Activated CD4-positive, alpha-beta T cell treated with anti-CD3 and anti-CD28 coated beads, Interleukin-2, Interleukin-4, amounts not matched to agents 100 ng/mL and 50 ng/mL, durations not matched to agents 16 hours and 8 hours (primary cell): ENCODE results near the gene RANBP3.

ENCODE experiments used
- DNase-seq: peaks from one replicate; pipeline ENCODE4 v3.0.0-alpha.2; 2020; ENCODE audit warnings: low spot score

Gene RANBP3

GRCh38 chr19:5925830-5926427, 52.0 kb downstream of the RANBP3 start:
- no peak for DNase-seq

GRCh38 chr19:5923356-5923755, 54.6 kb downstream of the RANBP3 start:
- no peak for DNase-seq

GRCh38 chr19:5922161-5922545, 55.8 kb downstream of the RANBP3 start:
- DNase-seq = no peak

- DNase-seq = no peak
These were observed 56.3 kb downstream of the RANBP3 start for GRCh38 chr19:5921516-5922160.

DNA sequence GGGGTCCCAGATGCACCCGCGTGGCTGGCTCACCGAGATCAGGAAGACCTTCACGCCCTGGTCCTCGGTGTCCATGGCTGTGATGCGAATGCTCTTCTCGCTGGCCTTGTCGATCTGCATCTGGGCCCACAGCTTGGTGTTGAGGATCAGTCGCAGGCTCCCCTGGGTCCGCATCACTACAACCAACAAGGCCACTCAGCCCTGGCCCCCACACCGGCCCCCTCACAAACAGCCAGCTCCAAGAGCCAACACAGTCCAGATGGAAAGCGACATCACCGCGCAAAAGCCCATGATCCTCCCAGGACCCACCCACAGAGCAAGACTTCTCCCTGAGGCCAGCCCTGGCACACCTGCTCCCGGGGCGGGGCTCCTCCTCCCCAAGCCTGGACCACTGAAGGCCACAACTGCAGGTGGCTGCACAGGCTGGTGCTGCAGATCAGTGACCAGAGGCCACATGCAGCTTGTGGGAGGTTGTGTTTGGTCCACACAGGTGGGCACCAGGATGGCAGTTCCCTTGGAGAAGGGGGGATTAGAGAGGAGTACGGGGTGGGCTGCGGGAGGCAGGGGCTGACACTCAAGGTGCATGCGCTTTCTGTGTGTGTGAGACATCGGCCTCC, 59.4 kb downstream of the RANBP3 start:
- DNase-seq = no peak

DNA sequence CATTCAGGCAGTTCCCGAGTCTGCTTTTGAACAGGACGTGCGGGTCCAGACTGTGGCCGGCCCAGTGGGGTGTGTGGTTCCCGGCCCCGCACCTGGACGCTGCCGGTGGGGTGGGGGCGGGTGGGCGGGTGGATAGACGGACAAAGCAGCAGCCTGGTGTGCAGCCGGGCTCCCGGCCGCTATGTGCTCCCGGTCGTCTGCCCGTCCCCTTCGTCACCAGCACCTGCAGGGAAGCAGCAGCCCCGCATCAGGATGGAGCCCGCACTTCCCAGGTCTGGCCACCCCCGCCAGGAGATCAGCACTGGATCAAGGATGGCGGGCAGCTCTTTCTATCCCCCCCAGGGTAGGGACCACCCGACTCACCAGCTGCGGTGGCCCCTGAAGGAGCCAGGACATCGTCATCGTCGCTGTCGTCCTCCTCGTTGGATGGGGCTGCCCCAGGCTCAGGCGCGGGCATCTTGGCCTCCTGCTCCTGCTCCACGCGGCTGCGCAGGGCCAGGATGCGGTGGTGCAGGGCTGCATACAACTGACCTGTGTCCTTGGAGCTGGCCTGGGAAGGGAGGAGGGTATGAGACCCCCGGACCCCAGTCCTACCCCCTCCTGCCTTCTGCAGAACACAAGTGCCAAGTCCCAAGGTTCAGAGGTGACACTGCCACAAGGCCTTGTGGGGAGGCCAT, 60.4 kb downstream of the RANBP3 start:
- DNase-seq = no peak

DNA sequence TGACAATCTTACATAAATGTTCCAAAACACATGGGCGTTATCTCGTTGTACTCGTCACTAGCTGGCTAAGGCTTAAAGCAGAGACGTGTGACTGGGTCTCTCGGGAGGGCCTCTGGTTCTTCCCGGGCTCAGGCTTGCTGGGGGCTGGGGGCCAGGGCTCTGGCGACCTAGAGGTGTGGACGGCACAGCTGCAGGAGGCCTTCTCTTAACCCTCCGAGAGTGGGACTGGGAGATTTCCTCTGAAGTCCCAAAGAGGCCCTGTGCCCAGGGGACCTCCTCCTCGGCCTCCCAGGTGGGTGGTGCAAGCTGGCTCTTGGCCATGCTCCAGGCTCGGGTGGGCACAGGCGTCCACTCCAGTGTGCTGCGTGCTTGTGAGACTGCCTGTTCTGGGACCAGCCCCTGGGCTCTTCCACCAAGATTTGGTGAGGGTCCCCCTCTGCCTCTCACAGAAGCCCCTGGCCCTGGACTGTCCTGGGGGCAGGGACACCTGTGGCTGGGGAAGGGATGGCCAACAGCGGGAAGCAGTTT, 61.7 kb downstream of the RANBP3 start:
- DNase-seq = no peak

- DNase-seq = no peak
These were observed 62.2 kb downstream of the RANBP3 start for GRCh38 chr19:5915782-5916165.

- DNase-seq = no peak
These were observed 62.8 kb downstream of the RANBP3 start for GRCh38 chr19:5914946-5915781.

- DNase-seq = no peak
These were observed 63.6 kb downstream of the RANBP3 start for GRCh38 chr19:5914358-5914774.

DNA sequence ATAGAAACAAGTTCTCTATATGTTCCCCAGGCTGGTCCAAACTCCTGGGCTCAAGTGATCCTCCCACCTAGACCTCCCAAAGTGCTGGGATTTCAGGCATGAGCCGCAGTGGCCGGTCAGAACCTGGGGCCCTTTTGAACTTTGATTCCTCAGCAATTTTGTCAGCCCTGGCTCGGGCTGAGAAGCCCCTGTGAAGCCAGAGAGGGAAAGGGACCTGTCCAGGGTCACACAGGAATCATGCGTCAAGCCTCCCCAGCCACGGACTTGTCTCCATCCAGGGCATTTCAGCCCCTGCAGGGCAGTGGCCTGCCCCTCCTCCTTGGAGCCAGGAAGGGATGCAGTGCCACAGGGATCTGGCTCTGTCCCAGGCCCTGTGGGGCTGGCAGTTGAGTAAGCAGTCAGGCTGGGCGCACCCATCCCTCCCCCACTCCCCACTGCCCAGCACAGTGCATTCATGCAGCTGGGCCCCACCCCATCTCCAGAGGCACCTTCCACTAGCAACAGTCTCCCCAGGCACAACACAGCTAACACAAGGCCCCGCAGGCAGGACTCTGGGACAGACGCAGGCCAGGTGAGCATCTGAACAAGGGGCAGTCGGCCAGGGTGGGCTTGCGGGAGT, 64.1 kb downstream of the RANBP3 start, which contains the start of gene CAPS:
Gene CAPS (plus strand): TSS at position 516 of the 619 bp plus-strand sequence. CDS start 153 bp downstream, outside the sequence.
- no peak for DNase-seq

DNA sequence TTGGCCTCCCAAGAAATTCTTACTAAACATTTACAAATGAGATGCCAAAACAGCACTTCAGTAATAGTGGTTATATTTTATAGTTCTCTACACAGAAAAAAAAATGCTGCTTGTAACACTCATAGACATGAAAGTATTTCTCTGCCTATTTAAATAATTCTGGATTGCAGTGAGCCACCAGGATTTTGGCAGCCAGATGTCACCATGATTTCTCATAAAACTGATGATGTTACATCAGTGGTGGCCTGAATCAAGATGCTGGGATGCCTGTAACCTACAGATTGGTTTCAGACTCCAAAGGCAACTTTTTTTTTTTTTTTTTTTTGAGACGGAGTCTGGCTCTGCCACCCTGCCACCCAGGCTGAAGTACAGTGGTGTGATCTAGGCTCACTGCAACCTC, 66.6 kb downstream of the RANBP3 start:
- no peak for DNase-seq

GRCh38 chr19:5910638-5910907, 67.4 kb downstream of the RANBP3 start:
- DNase-seq = no peak

- no peak for DNase-seq
These were observed 69.0 kb downstream of the RANBP3 start for GRCh38 chr19:5908773-5909442.

- no peak for DNase-seq
These were observed 70.7 kb downstream of the RANBP3 start for GRCh38 chr19:5907241-5907640.

- DNase-seq = no peak
These were observed 72.7 kb downstream of the RANBP3 start for GRCh38 chr19:5905114-5905778.

DNA sequence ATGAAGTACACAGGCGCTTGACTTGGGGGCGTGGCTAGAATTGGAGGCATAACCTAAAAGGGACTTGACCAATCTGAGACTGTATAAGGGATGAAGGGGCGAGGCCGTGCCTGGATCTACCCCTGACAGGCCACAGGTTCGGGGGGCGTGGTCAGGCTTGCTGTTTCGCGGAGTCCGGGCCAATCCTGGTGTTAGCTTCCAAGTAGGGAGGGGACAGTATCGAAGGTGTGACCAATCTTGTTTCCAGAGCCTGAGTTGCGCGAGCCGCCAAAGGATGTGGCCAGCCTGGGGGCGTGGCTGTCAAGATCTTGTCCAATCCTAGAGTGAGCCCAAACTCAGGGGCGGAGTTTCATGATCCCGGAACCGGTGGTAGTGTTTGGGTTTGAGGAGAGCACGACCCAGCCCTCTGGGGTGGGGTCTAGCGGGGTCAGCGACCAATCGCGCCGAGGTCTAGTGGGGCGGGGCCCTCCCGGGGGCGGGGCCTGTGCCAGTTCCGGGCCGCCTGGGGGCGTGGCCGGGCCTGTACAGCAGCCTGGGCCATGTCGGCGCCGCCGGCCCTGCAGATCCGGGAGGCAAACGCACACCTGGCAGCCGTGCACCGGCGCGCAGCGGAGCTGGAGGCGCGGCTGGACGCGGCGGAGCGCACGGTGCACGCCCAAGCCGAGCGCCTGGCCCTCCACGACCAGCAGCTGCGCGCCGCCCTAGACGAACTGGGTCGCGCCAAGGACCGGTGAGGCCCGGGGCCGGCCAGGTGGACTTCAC, 73.4 kb downstream of the RANBP3 start, which contains the start of gene VMAC:
Gene VMAC (plus strand): TSS at position 521 of the 762 bp plus-strand sequence. CDS start 19 bp downstream, at position 540.
- peak; percentile 100 for DNase-seq

DNA sequence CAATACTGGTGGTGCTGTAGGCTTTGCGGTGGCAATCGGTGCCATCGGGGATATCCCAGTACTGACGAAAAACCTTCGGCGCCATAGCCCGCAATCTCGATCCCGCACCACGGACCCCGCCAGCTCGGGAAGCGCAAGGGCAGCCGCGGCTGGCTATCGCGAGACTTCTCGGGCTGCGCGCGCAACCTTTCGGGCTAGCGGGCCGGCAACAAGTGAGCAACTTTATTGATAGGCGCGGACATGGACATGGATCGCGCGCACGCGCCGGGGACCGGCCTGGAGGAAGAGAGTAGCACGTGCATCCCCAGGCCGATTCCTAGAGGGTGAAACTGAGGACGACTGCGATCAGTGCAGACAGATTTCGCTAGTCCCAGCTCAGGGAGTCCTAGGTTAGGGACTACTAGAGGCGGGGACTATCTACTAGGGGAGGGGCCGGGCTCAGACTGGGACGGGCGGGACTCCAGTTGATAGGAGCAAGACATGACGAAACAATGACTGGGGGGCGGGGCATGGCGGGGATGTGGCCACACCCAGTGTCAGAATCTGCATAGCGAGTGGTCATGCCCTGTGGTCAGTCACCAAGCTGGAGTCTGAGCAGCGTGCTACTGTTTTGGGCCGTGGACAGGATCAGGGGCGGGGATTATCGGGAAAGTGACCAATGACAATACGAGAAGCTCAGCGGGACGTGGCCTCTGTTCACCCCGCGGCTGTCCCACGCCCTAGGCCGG, 74.2 kb downstream of the RANBP3 start, which contains the start of gene NDUFA11:
Gene NDUFA11 (minus strand): TSS at position 167 of the 728 bp plus-strand sequence. CDS start 82 bp downstream, at position 85.
- DNase-seq = peak; percentile 96
